Measurements from ENCODE around the gene ADPRH. TPM values are rescaled to one million over a fixed set of nuclear protein-coding genes. Genes with fewer than 3 reads are reported as not detected.
A peak's percentile ranks its signal among the peaks of the same experiment; 100 is the strongest.
"Not testable (repeated sequence)": the region's sequence is repeated elsewhere in the genome, so short reads cannot be mapped to it uniquely, and the experiment has no call there.

The ADPRH gene
- total RNA-seq, 1 experiment from 2014 or later = 0.06 TPM

GRCh38 chr3:119575507-119575906, 3.8 kb upstream of the ADPRH start:
- Histone ChIP-seq H3K4me3 (no peak overlapping the region), H3K9me3 (replicated peaks) (0 out of 2 replicates have a peak, but pooled peaks cover 2% of the 10 kb centered on the region), H3K27me3 (no peaks in the 10 kb centered on the region), H3K27ac (no peak overlapping the region), H3K4me1 (no peaks in the 10 kb centered on the region), H3K36me3 (no peaks in the 10 kb centered on the region)
- DNase-seq = no peak

GRCh38 chr3:119580067-119580760, 922 bp downstream of the ADPRH start:
- Histone ChIP-seq H3K4me1 (no peaks in the 10 kb centered on the region), H3K27ac (no peak overlapping the region), H3K27me3 (no peaks in the 10 kb centered on the region), H3K9me3 (replicated peaks) (no peaks in the 10 kb centered on the region), H3K4me3 (no peak overlapping the region), H3K36me3 (no peaks in the 10 kb centered on the region)
- no peak for DNase-seq

GRCh38 chr3:119582178-119582577, 2.9 kb downstream of the ADPRH start:
- Histone ChIP-seq H3K36me3 (no peaks in the 10 kb centered on the region), H3K27me3 (no peaks in the 10 kb centered on the region), H3K4me3 (no peak overlapping the region), H3K9me3 (replicated peaks) (no peaks in the 10 kb centered on the region), H3K4me1 (peaks cover 16% of the 10 kb centered on the region), H3K27ac (no peak overlapping the region)
- DNase-seq = no peak

- no peak for DNase-seq
Observed at GRCh38 chr3:119585208-119585607, 5.9 kb downstream of the ADPRH start.

GRCh38 chr3:119585856-119586570, 6.7 kb downstream of the ADPRH start:
- H3K36me3 ChIP-seq = no peaks in the 10 kb centered on the region
- no peaks in the 10 kb centered on the region for H3K27me3 ChIP-seq
- DNase-seq = no peak
- H3K4me1 ChIP-seq = peaks cover 31% of the 10 kb centered on the region
- no peaks in the 10 kb centered on the region for H3K9me3 ChIP-seq (replicated peaks)
- H3K27ac ChIP-seq = peak overlapping the region; percentile 67
- H3K4me3 ChIP-seq = no peak overlapping the region

More at GRCh38 chr3:119585208-119585607, 5.9 kb downstream of the ADPRH start:
- Histone ChIP-seq H3K27ac (no peak overlapping the region), H3K27me3 (no peaks in the 10 kb centered on the region), H3K4me3 (no peak overlapping the region), H3K36me3 (no peaks in the 10 kb centered on the region), H3K9me3 (replicated peaks) (no peaks in the 10 kb centered on the region), H3K4me1 (peaks cover 31% of the 10 kb centered on the region)

- no peaks in the 10 kb centered on the region for H3K9me3 ChIP-seq (replicated peaks)
- H3K27ac ChIP-seq = peak overlapping the region; percentile 67
- H3K36me3 ChIP-seq = no peaks in the 10 kb centered on the region
- no peaks in the 10 kb centered on the region for H3K27me3 ChIP-seq
- H3K4me1 ChIP-seq = peaks cover 31% of the 10 kb centered on the region
- peak; percentile 39 to 61 for DNase-seq
- no peak overlapping the region for H3K4me3 ChIP-seq
Observed at GRCh38 chr3:119586733-119587172, 7.5 kb downstream of the ADPRH start.

- H3K27ac ChIP-seq = no peak overlapping the region; the same call in 1 of the 2 replicates
- H3K36me3 ChIP-seq = no peaks in the 10 kb centered on the region
- peak; percentile 33 to 58 for DNase-seq
- H3K4me3 ChIP-seq = no peak overlapping the region
- no peaks in the 10 kb centered on the region for H3K27me3 ChIP-seq
- no peaks in the 10 kb centered on the region for H3K9me3 ChIP-seq (replicated peaks)
- peaks cover 31% of the 10 kb centered on the region for H3K4me1 ChIP-seq
Observed at GRCh38 chr3:119588112-119588511, 8.8 kb downstream of the ADPRH start.

- Histone ChIP-seq H3K9me3 (replicated peaks) (no peaks in the 10 kb centered on the region), H3K27me3 (no peaks in the 10 kb centered on the region), H3K27ac (no peak overlapping the region), H3K36me3 (no peaks in the 10 kb centered on the region), H3K4me1 (peaks cover 31% of the 10 kb centered on the region), H3K4me3 (no peak overlapping the region)
- no peak for DNase-seq
Observed at GRCh38 chr3:119589102-119589773, 9.9 kb downstream of the ADPRH start.

GRCh38 chr3:119590706-119591105, 11.4 kb downstream of the ADPRH start:
- H3K9me3 ChIP-seq (replicated peaks) = no peaks in the 10 kb centered on the region
- no peaks in the 10 kb centered on the region for H3K27me3 ChIP-seq
- no peak overlapping the region for H3K4me3 ChIP-seq
- no peak for DNase-seq
- H3K27ac ChIP-seq = no peak overlapping the region
- H3K36me3 ChIP-seq = no peaks in the 10 kb centered on the region
- peaks cover 37% of the 10 kb centered on the region for H3K4me1 ChIP-seq

GRCh38 chr3:119592861-119593260, 13.6 kb downstream of the ADPRH start:
- peaks cover 36% of the 10 kb centered on the region for H3K4me1 ChIP-seq
- H3K36me3 ChIP-seq = no peaks in the 10 kb centered on the region
- H3K27ac ChIP-seq = no peak overlapping the region
- no peak for DNase-seq
- no peaks in the 10 kb centered on the region for H3K9me3 ChIP-seq (replicated peaks)
- H3K27me3 ChIP-seq = no peaks in the 10 kb centered on the region
- no peak overlapping the region for H3K4me3 ChIP-seq

- Histone ChIP-seq H3K4me1 (peaks cover 38% of the 10 kb centered on the region), H3K9me3 (replicated peaks) (no peaks in the 10 kb centered on the region), H3K4me3 (no peak overlapping the region), H3K36me3 (no peaks in the 10 kb centered on the region), H3K27me3 (no peaks in the 10 kb centered on the region), H3K27ac (no peak overlapping the region)
- no peak for DNase-seq
Observed at GRCh38 chr3:119594066-119594465, 14.8 kb downstream of the ADPRH start.

- H3K27ac ChIP-seq = peak overlapping the region; percentile 94
Observed at GRCh38 chr3:119594929-119595328, 15.6 kb downstream of the ADPRH start.

GRCh38 chr3:119595639-119596334, 16.5 kb downstream of the ADPRH start:
- Histone ChIP-seq H3K36me3 (no peaks in the 10 kb centered on the region), H3K4me3 (peak overlapping the region; percentile 51), H3K4me1 (peaks cover 44% of the 10 kb centered on the region), H3K27ac (peak overlapping the region; percentile 94), H3K9me3 (replicated peaks) (no peaks in the 10 kb centered on the region), H3K27me3 (no peaks in the 10 kb centered on the region)
- DNase-seq = peak; percentile 91 to 96

More at GRCh38 chr3:119594929-119595328, 15.6 kb downstream of the ADPRH start:
- not testable (repeated sequence) for H3K4me3 ChIP-seq; H3K9me3 ChIP-seq (replicated peaks); H3K36me3 ChIP-seq; DNase-seq; H3K27me3 ChIP-seq
- H3K4me1 ChIP-seq = peaks cover 44% of the 10 kb centered on the region

GRCh38 chr3:119596398-119596797, 17.1 kb downstream of the ADPRH start:
- peak; percentile 37 to 60 for DNase-seq
- H3K36me3 ChIP-seq = no peaks in the 10 kb centered on the region
- H3K4me3 ChIP-seq = no peak overlapping the region
- H3K27ac ChIP-seq = peak overlapping the region; percentile 94
- no peaks in the 10 kb centered on the region for H3K9me3 ChIP-seq (replicated peaks)
- H3K4me1 ChIP-seq = peaks cover 44% of the 10 kb centered on the region
- H3K27me3 ChIP-seq = no peaks in the 10 kb centered on the region
